ENCODE results near the gene TNIK.

GRCh38 chr3:171066206-171066605 is 394.0 kb downstream of the TNIK start:
- TF ChIP-seq POLR2AphosphoS5 (IDR thresholded peaks at IDR 0.05) (no peak), TAF1 (IDR thresholded peaks at IDR 0.05; ENCODE audit: low read depth) (no peak), REST (IDR thresholded peaks at IDR 0.05; ENCODE audit: borderline replicate concordance) (no peak), CTCF (IDR thresholded peaks at IDR 0.05; ENCODE audit: poor library complexity, severe bottlenecking) (no peak), EZH2 (IDR thresholded peaks at IDR 0.05; ENCODE audit: borderline replicate concordance, insufficient read depth, low read length, poor library complexity, severe bottlenecking) (no peak)
